OCI-LY1 (cell line): ENCODE data around the gene CRB2.

Source experiments
- H2AFZ ChIP-seq: fragments of 200-600 bp; sonication (generic), shearing (Covaris generic); 2 replicates; pipeline ENCODE4 v1.6.0; 2014; ENCODE audit warnings: antibody characterized with exemption, mild to moderate bottlenecking, low read length
- H3F3A ChIP-seq: fragments of 200-600 bp; sonication (generic), shearing (Covaris generic); 2 replicates; pipeline ENCODE4 v1.6.0; 2014; ENCODE audit warnings: mild to moderate bottlenecking, antibody characterized with exemption, low read length, moderate library complexity; ENCODE audit not compliant: insufficient read depth
- H3K27ac ChIP-seq: fragments of 200-600 bp; sonication (generic); 2 replicates; pipeline ENCODE4 v1.5.1; 2014; ENCODE audit warnings: low read length, mixed run types, mild to moderate bottlenecking, low read depth; ENCODE audit not compliant: poor library complexity, severe bottlenecking
- H3K27me3 ChIP-seq: fragments of 200-600 bp; sonication (generic); 2 replicates; pipeline ENCODE4 v1.6.0; 2014; ENCODE audit warnings: antibody characterized with exemption, mild to moderate bottlenecking, low read length, moderate library complexity; ENCODE audit not compliant: insufficient read depth
- H3K36me3 ChIP-seq: fragments of 200-600 bp; sonication (generic); 2 replicates; pipeline ENCODE4 v1.6.1; 2014; ENCODE audit warnings: mild to moderate bottlenecking, antibody characterized with exemption, low read length, moderate library complexity, mixed read lengths; ENCODE audit not compliant: insufficient read depth
- H3K4me1 ChIP-seq: fragments of 200-600 bp; sonication (generic); 2 replicates; pipeline ENCODE4 v1.5.1; 2014; ENCODE audit warnings: mild to moderate bottlenecking, low read length, moderate library complexity; ENCODE audit not compliant: insufficient read depth, severe bottlenecking
- H3K4me2 ChIP-seq: fragments of 200-600 bp; sonication (generic), shearing (Covaris generic); 2 replicates; pipeline ENCODE4 v1.6.1; 2014; ENCODE audit warnings: low read length
- H3K4me3 ChIP-seq: fragments of 200-600 bp; sonication (generic); 2 replicates; pipeline ENCODE4 v1.5.1; 2014; ENCODE audit warnings: low read length, low read depth, mild to moderate bottlenecking, mixed read lengths; ENCODE audit not compliant: poor library complexity, severe bottlenecking
- H3K79me2 ChIP-seq: fragments of 200-600 bp; shearing (Covaris generic); 2 replicates; pipeline ENCODE4 v1.6.1; 2016; ENCODE audit warnings: mixed run types, low read length, mixed read lengths; ENCODE audit not compliant: insufficient read depth
- H3K9ac ChIP-seq: fragments of 200-600 bp; sonication (generic), shearing (Covaris generic); 2 replicates; pipeline ENCODE4 v1.6.1; 2014; ENCODE audit warnings: mild to moderate bottlenecking, low read length, mixed read lengths
- H3K9me2 ChIP-seq: fragments of 200-600 bp; sonication (generic), shearing (Covaris generic); 2 replicates; pipeline ENCODE4 v1.6.1; 2014; ENCODE audit warnings: low read depth, mild to moderate bottlenecking, low read length, mixed read lengths
- H3K9me3 ChIP-seq: fragments of 200-600 bp; shearing (Covaris generic); 2 replicates; pipeline ENCODE4 v1.6.1; 2014; ENCODE audit warnings: low read length, mixed read lengths
- H4K20me1 ChIP-seq: fragments of 200-600 bp; sonication (generic), shearing (Covaris generic); 2 replicates; pipeline ENCODE4 v1.6.0; 2016; ENCODE audit warnings: mild to moderate bottlenecking, low read length; ENCODE audit not compliant: insufficient read depth
- CTCF ChIP-seq: fragments of 200-600 bp; sonication (generic), shearing (Covaris generic); IDR thresholded peaks from 2 replicates; pipeline ENCODE4 v1.5.1; 2017; ENCODE audit warnings: mild to moderate bottlenecking, antibody characterized with exemption, low read length, moderate library complexity, mixed read lengths
- EZH2 ChIP-seq: fragments of 200-600 bp; sonication (generic), shearing (Covaris generic); IDR thresholded peaks from 2 replicates; pipeline ENCODE4 v1.8.0; 2017; ENCODE audit warnings: borderline replicate concordance, mixed run types, mild to moderate bottlenecking, antibody characterized with exemption, low read length, moderate library complexity, mixed read lengths

The CRB2 gene

GRCh38 chr9:123361731-123362510 is 5.9 kb downstream of the CRB2 start:
- H3K4me1 ChIP-seq: peaks cover 9% of the 10 kb centered on the region

GRCh38 chr9:123362856-123363255 is 6.9 kb downstream of the CRB2 start:
- Histone ChIP-seq H3K79me2 (no peaks in the 10 kb centered on the region), H3K4me3 (no peak overlapping the region), H3K9me3 (no peaks in the 10 kb centered on the region), H3K4me2 (no peak overlapping the region), H3K36me3 (no peaks in the 10 kb centered on the region; the same call in 1 of the 2 replicates), H3K27ac (no peak overlapping the region), H3F3A (no peaks in the 10 kb centered on the region), H4K20me1 (no peaks in the 10 kb centered on the region), H2AFZ (no peak overlapping the region), H3K9ac (no peak overlapping the region), H3K4me1 (peaks cover 9% of the 10 kb centered on the region), H3K9me2 (no peaks in the 10 kb centered on the region), H3K27me3 (no peaks in the 10 kb centered on the region)
- TF ChIP-seq CTCF (no peak), EZH2 (no peak)

More at GRCh38 chr9:123361731-123362510, 5.9 kb downstream of the CRB2 start:
- no peak overlapping the region for H3K9ac ChIP-seq
- no peaks in the 10 kb centered on the region for H3K79me2 ChIP-seq
- no peaks in the 10 kb centered on the region for H3K9me2 ChIP-seq
- H3F3A ChIP-seq: no peaks in the 10 kb centered on the region
- no peak overlapping the region for H3K4me2 ChIP-seq
- no peaks in the 10 kb centered on the region for H3K27me3 ChIP-seq
- no peak overlapping the region for H3K4me3 ChIP-seq
- no peaks in the 10 kb centered on the region for H3K9me3 ChIP-seq
- no peaks in the 10 kb centered on the region for H4K20me1 ChIP-seq
- no peak for TF ChIP-seq EZH2
- no peaks in the 10 kb centered on the region; the same call in 1 of the 2 replicates for H3K36me3 ChIP-seq
- H2AFZ ChIP-seq: no peak overlapping the region
- no peak overlapping the region for H3K27ac ChIP-seq

GRCh38 chr9:123364241-123364824 is 8.3 kb downstream of the CRB2 start:
- Histone ChIP-seq H3F3A (no peaks in the 10 kb centered on the region), H3K36me3 (no peaks in the 10 kb centered on the region; the same call in 1 of the 2 replicates), H3K4me1 (peaks cover 9% of the 10 kb centered on the region), H3K27ac (no peak overlapping the region), H3K9ac (no peak overlapping the region), H3K27me3 (no peaks in the 10 kb centered on the region; the same call in 1 of the 2 replicates), H3K79me2 (no peaks in the 10 kb centered on the region), H3K4me2 (no peak overlapping the region), H4K20me1 (no peaks in the 10 kb centered on the region), H3K4me3 (no peak overlapping the region), H3K9me3 (no peaks in the 10 kb centered on the region), H2AFZ (no peak overlapping the region), H3K9me2 (no peaks in the 10 kb centered on the region)
- TF ChIP-seq EZH2 (no peak), CTCF (no peak)
